ENCODE results near the gene CACNG5. TPM values are rescaled to one million over a fixed set of nuclear protein-coding genes. Genes with fewer than 3 reads are reported as not detected.

Gene CACNG5, protein sequence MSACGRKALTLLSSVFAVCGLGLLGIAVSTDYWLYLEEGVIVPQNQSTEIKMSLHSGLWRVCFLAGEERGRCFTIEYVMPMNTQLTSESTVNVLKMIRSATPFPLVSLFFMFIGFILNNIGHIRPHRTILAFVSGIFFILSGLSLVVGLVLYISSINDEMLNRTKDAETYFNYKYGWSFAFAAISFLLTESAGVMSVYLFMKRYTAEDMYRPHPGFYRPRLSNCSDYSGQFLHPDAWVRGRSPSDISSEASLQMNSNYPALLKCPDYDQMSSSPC
- not detected for polyA plus RNA-seq (ENCODE audit: low read depth in 6 of 6)

DNA sequence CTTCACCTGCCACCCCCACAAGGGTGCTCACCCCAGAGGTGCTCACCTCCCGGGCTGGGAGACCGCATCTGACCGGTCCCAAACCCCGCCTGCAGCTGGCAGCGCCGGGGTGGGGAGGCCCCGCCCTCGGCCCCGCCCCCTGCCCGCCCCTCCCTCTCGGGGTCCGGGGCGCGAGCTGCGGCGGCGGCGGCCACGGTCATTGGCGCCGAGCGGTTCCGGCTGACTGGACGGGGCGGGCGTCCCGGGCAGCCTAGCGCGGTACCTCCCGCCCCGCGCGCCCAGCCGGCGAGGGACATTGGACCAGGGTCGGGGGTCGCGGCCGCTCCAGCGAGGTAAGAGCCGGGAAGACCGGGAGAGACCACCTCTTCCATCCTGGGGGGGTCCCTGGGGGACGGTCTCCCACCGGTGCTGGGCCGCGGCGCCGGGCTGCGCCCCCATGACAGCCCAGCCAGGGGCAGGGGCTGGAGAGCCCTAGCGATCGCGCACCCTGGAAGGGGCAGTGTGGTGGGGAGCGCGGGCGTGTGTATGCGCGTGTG, at the start of gene CACNG5:
TSS of gene CACNG5 (plus strand) at position 199 of the 536 bp plus-strand sequence. CDS start 42,216 bp downstream, outside the sequence.
- Mint-ChIP-seq H3K27me3 (peaks cover 44 to 74% (median 66%) of the 10 kb centered on the region in 3 donors), H3K36me3 (no peaks in the 10 kb centered on the region), H3K4me1 (peaks cover 2 to 6% (median 2%) of the 10 kb centered on the region in 3 donors), H3K27ac (no peak within 1 kb of the TSS), H3K9me3 (peaks cover 0 to 7% (median 0%) of the 10 kb centered on the region in 7 donors), H3K4me3 (peak within 1 kb of the TSS in 2 of 8 donors; percentile 30 to 43)
- DNase-seq (no peak), ATAC-seq (ENCODE audit: low read depth in 2 of 2) (no peak)

DNA sequence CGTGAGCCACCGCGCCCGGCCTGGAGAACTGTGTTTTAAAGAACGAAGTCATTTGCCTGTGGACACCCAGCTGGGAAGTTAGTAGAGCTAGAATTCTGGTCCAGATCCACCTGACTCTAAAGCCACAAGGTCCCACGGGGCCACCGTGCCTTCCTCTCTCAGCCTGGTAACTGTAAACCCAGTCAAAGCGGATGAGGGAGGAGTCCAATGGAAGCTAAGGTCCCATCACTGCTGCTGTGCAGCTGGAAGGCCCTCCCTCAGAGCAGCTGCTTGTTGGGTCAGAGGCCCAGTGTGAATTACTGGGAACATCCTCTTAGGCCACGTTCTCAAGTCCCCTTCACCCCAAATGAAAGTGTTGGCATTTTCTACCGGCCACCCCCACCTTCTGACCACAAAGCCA, 48.8 kb upstream of the CACNG5 start:
- DNase-seq (peak; percentile 23), ATAC-seq (ENCODE audit: low read depth in 2 of 2) (peak; percentile 41 to 74)
- Mint-ChIP-seq H3K27me3 (peaks cover 0 to 2% (median 0%) of the 10 kb centered on the region in 3 donors), H3K4me3 (no peak overlapping the region), H3K36me3 (no peaks in the 10 kb centered on the region), H3K4me1 (peaks cover 12 to 16% (median 14%) of the 10 kb centered on the region in 3 donors), H3K27ac (peak overlapping the region in 4 of 6 donors; percentile 11 to 61 (median 32)), H3K9me3 (peaks cover 0 to 3% (median 0%) of the 10 kb centered on the region in 7 donors)

DNA sequence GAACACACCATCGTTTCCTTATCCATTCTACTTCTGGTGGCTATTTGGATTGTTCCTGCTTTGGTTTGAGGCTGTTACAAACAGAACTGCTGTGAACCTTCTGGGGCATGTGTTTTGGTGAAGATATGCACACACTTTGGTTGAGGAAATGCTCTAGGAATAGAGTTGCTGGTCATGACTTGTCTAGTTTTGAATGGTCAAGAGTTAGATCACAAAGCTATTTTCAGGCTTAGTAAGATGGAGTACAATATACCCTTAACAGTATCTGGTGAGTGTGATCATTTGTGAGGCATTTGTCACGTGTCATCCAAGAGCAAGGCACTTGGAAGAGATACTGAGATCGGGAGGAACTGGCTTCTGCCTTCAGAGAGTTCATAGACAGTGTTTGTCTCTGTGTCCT, 47.0 kb upstream of the CACNG5 start:
- no peak for ATAC-seq (ENCODE audit: low read depth in 2 of 2)
- Mint-ChIP-seq H3K4me1 (peaks cover 21 to 23% (median 22%) of the 10 kb centered on the region in 3 donors), H3K9me3 (peaks cover 0 to 3% (median 0%) of the 10 kb centered on the region in 7 donors), H3K27me3 (peaks cover 9 to 19% (median 11%) of the 10 kb centered on the region in 3 donors), H3K4me3 (no peak overlapping the region), H3K36me3 (no peaks in the 10 kb centered on the region), H3K27ac (no peak overlapping the region)
- no peak for DNase-seq

DNA sequence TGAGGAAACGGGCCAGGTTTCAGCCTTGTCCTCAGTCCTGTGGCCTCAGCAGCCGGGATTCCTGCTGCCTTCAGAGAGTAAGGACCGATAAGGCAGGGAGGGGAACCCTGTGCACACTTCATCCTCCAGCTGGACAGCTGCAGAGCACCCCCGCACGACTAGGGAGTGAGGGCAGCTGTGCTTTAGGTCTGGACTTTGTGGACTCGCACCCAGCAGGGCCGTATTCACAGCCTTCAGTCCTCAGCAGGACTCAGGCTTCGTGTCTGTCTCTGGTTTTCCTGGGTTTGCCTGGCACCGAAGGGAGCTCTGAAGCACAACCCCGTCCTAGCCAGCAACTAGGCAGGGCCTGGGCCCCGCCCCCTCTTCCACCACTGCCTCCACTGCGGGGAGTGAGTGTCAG, 45.8 kb upstream of the CACNG5 start:
- Mint-ChIP-seq H3K4me3 (no peak overlapping the region), H3K4me1 (peaks cover 21 to 23% (median 22%) of the 10 kb centered on the region in 3 donors), H3K9me3 (peaks cover 0 to 3% (median 0%) of the 10 kb centered on the region in 7 donors), H3K27ac (no peak overlapping the region), H3K36me3 (no peaks in the 10 kb centered on the region), H3K27me3 (peaks cover 9 to 19% (median 11%) of the 10 kb centered on the region in 3 donors)
- ATAC-seq (ENCODE audit: low read depth in 2 of 2) (no peak), DNase-seq (no peak)

DNA sequence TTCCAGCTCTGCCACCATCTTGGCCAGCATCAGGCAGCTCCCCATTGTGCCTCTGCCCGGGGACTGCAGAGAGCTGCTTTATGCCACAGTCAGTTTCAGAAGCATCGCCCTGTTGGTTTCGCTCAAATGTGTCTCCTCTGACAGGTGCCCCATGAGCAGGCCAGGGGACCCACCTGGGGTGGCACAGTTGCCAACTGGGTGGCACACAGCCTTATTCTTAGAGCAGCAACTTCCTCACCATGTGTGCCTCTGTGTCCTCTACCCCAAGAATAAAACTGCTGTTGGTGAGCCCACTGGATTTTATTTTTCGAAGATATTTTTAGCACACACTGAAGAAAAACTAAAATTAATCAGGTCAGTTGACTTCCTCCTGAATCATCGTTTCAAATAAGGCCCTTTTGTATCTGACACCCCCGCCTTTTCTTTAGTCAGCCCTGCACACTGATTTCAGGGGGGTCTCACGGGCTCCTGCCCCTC, 44.9 kb upstream of the CACNG5 start:
- no peak for DNase-seq
- H3K4me3 Mint-ChIP-seq: no peak overlapping the region
- H3K27me3 Mint-ChIP-seq: peaks cover 9 to 19% (median 11%) of the 10 kb centered on the region in 3 donors
- peak overlapping the region in 1 of 6 donors; percentile 21 for H3K27ac Mint-ChIP-seq
- H3K4me1 Mint-ChIP-seq: peaks cover 21 to 23% (median 22%) of the 10 kb centered on the region in 3 donors
- ATAC-seq (ENCODE audit: low read depth in 2 of 2): no peak
- no peaks in the 10 kb centered on the region for H3K36me3 Mint-ChIP-seq
- H3K9me3 Mint-ChIP-seq: peaks cover 0 to 3% (median 0%) of the 10 kb centered on the region in 7 donors

DNA sequence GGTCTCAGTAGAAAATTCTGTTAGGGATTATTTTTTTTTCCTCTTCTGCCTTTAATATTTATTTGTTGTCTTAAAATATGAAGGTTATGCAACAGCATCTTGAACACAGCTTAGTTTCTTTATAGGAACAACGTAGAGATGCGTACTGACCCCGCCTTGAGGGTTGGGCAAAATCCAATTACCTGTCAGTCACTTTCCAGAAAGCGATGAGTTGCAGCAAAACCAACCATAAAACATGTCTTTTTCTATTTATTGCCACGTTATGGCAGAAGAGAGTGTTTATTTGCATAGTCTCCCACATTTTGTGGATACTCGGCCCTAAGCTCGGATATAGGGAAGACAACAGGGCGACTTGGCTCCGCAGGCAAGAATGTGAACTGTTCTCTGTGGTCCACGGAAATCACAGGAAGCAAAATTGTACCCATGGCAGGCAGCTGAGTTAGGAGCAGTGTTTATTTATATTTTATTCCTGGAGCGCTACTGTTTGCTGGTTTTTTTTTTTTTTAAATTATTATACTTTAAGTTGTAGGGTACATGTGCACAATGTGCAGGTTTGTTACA, 44.3 kb upstream of the CACNG5 start:
- DNase-seq (no peak), ATAC-seq (ENCODE audit: low read depth in 2 of 2) (no peak)
- H3K27ac Mint-ChIP-seq: peak overlapping the region in 1 of 6 donors; percentile 21
- H3K4me3 Mint-ChIP-seq: no peak overlapping the region
- H3K9me3 Mint-ChIP-seq: peaks cover 0 to 3% (median 0%) of the 10 kb centered on the region in 7 donors
- no peaks in the 10 kb centered on the region for H3K36me3 Mint-ChIP-seq
- peaks cover 9 to 19% (median 11%) of the 10 kb centered on the region in 3 donors for H3K27me3 Mint-ChIP-seq
- peaks cover 21 to 23% (median 22%) of the 10 kb centered on the region in 3 donors for H3K4me1 Mint-ChIP-seq

DNA sequence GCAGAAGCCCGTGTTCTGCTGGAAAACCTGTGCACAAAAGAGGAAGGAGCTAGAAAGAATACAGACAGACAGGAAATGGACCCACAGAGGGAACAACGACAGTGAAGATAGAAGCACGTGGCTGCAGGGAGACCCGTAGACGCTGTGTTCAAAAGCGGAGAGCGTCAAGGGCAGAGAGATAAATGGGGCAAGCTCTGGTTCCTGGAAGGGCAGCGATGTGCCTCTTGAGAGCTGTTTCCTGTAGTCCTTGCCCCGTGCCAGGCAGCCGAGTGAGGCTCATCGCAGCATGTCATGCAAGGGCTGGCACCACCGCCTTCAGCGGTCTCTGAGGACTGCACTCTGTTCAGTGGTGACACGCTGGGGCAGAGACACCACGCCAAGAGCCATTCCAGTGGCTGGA, 43.6 kb upstream of the CACNG5 start:
- peak; percentile 21 for DNase-seq
- Mint-ChIP-seq H3K27ac (peak overlapping the region in 5 of 6 donors; percentile 39 to 73 (median 67)), H3K36me3 (no peaks in the 10 kb centered on the region), H3K27me3 (peaks cover 9 to 19% (median 11%) of the 10 kb centered on the region in 3 donors), H3K4me3 (peak overlapping the region; percentile 10 to 83 (median 71)), H3K4me1 (peaks cover 18 to 23% (median 20%) of the 10 kb centered on the region in 3 donors), H3K9me3 (no peaks in the 10 kb centered on the region)
- peak; percentile 65 to 75 for ATAC-seq (ENCODE audit: low read depth in 2 of 2)

DNA sequence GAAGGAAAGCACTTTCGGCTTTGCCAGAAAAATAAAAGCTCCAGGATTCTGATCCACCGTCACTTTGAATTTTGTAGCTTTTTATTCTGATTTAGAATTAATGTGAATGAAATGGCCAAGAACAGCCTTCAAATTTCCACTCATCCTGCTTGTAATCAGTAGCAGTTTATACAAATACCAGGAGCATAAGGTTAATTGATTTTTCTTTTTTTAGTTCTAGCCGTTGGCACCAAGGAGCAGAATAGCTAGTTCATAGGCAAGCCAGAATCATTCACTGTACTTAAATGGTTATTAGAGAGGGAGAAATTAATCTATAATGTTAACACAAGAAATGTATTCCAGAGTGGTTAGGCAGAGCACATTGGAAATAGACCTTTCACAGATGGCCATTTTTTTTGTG, 41.1 kb upstream of the CACNG5 start:
- Mint-ChIP-seq H3K36me3 (no peaks in the 10 kb centered on the region), H3K9me3 (no peaks in the 10 kb centered on the region), H3K4me1 (peaks cover 15 to 23% (median 17%) of the 10 kb centered on the region in 3 donors), H3K4me3 (no peak overlapping the region), H3K27me3 (peaks cover 9 to 19% (median 11%) of the 10 kb centered on the region in 3 donors), H3K27ac (no peak overlapping the region)
- no peak for ATAC-seq (ENCODE audit: low read depth in 2 of 2)
- no peak for DNase-seq

DNA sequence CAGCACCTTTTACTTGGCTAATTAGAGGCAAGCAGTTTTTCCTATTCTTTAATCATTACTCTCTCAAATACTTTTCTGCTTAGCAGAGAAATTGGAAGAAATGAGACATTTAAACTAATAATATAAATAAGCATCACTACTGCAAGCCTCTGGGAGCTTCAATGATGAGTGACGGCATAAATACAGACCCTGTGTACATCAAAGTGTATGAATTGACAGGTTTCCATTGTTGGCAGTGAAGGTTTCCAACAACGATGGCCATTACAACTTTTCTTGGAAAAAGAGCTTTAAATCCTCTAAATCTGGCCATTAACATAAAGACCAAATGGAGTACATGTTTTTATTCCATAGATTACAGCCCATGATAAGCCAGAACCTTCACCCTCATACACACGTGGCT, 39.4 kb upstream of the CACNG5 start:
- peaks cover 10 to 14% (median 11%) of the 10 kb centered on the region in 3 donors for H3K4me1 Mint-ChIP-seq
- ATAC-seq (ENCODE audit: low read depth in 2 of 2) (no peak), DNase-seq (no peak)
- no peak overlapping the region for H3K4me3 Mint-ChIP-seq
- H3K27ac Mint-ChIP-seq: no peak overlapping the region
- H3K9me3 Mint-ChIP-seq: no peaks in the 10 kb centered on the region
- H3K36me3 Mint-ChIP-seq: no peaks in the 10 kb centered on the region
- H3K27me3 Mint-ChIP-seq: peaks cover 9 to 19% (median 11%) of the 10 kb centered on the region in 3 donors

DNA sequence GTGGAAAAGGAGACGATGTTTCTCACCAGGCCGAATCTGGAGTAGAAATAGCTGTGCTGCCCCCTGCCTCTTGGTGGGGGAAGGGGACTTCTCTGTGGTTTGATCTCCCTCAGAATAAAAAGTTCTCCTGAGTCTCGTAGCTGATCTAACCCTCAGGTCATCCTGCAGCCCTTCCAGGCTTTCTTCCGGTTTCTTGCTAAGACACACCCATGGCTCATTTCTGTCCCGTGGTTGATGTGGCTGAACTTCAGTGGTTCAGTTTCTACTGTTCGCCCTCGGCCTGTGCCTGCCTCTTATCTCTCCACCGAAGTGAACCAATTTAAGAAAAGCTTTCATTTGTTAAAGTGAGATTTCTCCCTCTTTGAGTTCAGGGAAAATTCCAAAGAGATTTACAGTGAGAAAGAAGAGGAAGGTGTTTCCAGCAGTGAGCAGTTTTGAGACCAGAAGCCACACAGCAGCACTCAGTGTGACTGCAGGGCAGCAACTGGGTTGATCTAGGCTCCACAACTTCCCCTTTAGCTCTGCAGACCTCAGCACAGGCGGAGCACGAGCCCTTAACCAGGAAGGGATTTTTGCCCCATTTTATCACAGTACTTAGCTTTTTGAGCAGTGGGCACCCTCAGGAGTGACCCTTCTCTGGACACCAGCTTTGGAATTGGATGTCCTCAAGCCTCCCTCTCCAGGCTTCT, 34.9 kb upstream of the CACNG5 start:
- no peak for DNase-seq
- H3K27ac Mint-ChIP-seq: peak overlapping the region in 1 of 6 donors; percentile 67
- no peaks in the 10 kb centered on the region for H3K9me3 Mint-ChIP-seq
- no peak overlapping the region for H3K4me3 Mint-ChIP-seq
- ATAC-seq (ENCODE audit: low read depth in 2 of 2): no peak
- no peaks in the 10 kb centered on the region for H3K27me3 Mint-ChIP-seq
- no peaks in the 10 kb centered on the region for H3K4me1 Mint-ChIP-seq
- H3K36me3 Mint-ChIP-seq: no peaks in the 10 kb centered on the region

DNA sequence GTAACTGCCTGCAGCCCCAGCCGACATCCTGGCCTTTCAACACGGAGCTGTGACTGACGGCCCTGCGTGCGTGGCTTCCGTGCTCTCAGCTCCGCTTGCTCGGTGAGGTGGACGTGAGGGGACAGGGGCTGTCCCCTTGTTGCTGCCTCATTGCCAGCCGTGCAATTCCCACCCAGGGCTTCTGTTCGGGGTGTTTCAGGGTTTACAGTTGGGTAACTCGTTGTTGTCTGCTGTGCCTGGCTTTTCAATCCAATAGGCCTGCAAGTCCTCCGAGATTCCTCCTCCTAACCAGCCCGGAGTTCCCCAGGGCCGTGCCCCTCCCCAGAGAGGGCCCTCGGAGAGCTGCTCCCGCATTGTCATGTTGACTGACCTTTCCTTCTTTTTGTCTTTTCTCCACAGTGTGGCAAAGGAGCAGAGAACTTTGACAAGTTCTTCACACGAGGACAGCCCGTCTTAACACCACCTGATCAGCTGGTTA, 31.4 kb upstream of the CACNG5 start:
- H3K4me3 Mint-ChIP-seq: no peak overlapping the region
- peak overlapping the region in 1 of 6 donors; percentile 52 for H3K27ac Mint-ChIP-seq
- no peak for DNase-seq
- peaks cover 14 to 23% (median 18%) of the 10 kb centered on the region in 3 donors for H3K27me3 Mint-ChIP-seq
- H3K4me1 Mint-ChIP-seq: peaks cover 0 to 16% (median 2%) of the 10 kb centered on the region in 3 donors
- ATAC-seq (ENCODE audit: low read depth in 2 of 2): no peak
- no peaks in the 10 kb centered on the region for H3K9me3 Mint-ChIP-seq
- H3K36me3 Mint-ChIP-seq: no peaks in the 10 kb centered on the region

DNA sequence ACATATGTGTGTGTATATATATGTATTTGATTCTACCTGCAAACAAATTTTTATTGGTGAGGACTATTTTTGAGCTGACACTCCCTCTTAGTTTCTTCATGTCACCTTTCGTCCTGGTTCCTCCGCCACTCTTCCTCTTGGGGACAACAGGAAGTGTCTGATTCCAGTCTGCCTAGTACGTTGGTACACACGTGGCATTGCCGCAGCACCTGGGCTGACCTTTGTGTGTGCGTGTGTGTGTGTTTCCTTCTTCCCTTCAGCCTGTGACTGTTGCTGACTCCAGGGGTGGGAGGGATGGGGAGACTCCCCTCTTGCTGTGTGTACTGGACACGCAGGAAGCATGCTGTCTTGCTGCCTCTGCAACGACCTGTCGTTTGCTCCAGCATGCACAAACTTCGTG, 29.4 kb upstream of the CACNG5 start:
- ATAC-seq (ENCODE audit: low read depth in 2 of 2) (no peak), DNase-seq (no peak)
- H3K27me3 Mint-ChIP-seq: peaks cover 20 to 23% (median 23%) of the 10 kb centered on the region in 3 donors
- H3K27ac Mint-ChIP-seq: no peak overlapping the region
- peaks cover 0 to 16% (median 2%) of the 10 kb centered on the region in 3 donors for H3K4me1 Mint-ChIP-seq
- peaks cover 0 to 4% of the 10 kb centered on the region in 2 donors for H3K36me3 Mint-ChIP-seq
- no peak overlapping the region for H3K4me3 Mint-ChIP-seq
- no peaks in the 10 kb centered on the region for H3K9me3 Mint-ChIP-seq

DNA sequence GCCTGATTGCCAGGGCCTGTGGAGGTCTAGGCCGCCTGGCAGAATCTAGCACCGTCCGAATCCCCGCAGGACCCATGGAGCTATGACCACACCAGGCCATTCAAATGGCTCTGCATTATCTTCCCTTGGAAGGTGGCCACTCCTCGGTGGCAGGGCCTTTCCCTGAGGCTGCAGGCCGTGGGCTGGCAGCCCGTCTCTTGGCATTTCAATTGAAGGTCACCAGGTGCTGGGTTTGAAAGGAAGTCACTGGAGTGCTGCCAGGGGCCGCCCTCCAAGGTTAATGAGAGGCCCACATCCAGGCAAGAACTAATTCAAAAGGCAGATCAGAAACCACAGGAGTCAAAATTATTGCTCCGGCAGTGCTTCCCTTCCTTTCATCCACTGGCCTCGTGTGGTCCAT, 27.7 kb upstream of the CACNG5 start:
- peaks cover 0 to 4% of the 10 kb centered on the region in 2 donors for H3K36me3 Mint-ChIP-seq
- peaks cover 0 to 16% (median 2%) of the 10 kb centered on the region in 3 donors for H3K4me1 Mint-ChIP-seq
- ATAC-seq (ENCODE audit: low read depth in 2 of 2) (no peak), DNase-seq (no peak)
- no peak overlapping the region for H3K4me3 Mint-ChIP-seq
- no peaks in the 10 kb centered on the region for H3K9me3 Mint-ChIP-seq
- no peak overlapping the region for H3K27ac Mint-ChIP-seq
- H3K27me3 Mint-ChIP-seq: peaks cover 20 to 29% (median 23%) of the 10 kb centered on the region in 3 donors

Measured in naive B cell (primary cell).